HEK293 (cell line): Measurements from ENCODE around the gene SNRPD3.

Experiments
- CTCF ChIA-PET: fragments of 350-600 bp; formaldehyde crosslinking; extraction: SDS; loops from one replicate; lab custom pipeline; 2021; ENCODE audit warnings: antibody characterized with exemption; lab: Yijun Ruan, JAX
- POLR2A ChIA-PET: fragments of 300-600 bp; formaldehyde crosslinking; extraction: SDS; loops from one replicate; lab custom pipeline; 2020; ENCODE audit warnings: antibody characterized with exemption, inconsistent platforms; lab: Yijun Ruan, JAX
- H3K27ac ChIP-seq: fragments of 200-500 bp; sonication (Bioruptor generic); 2 replicates; pipeline ENCODE4 v1.5.1; 2014; ENCODE audit warnings: low read depth, low read length, control low read depth, inconsistent platforms; ENCODE audit errors: extremely low read depth
- H3K36me3 ChIP-seq, 2 experiments: fragments of 200-500 bp in 1 of 2; sonication (Bioruptor generic) in 1 of 2; 1 replicate in 1 of 2; 2 replicates in 1 of 2; pipeline ENCODE4 v1.5.1; 2014 to 2017; ENCODE audit warnings: inconsistent platforms in 2 of 2, low read length in 2 of 2; ENCODE audit not compliant: control insufficient read depth in 2 of 2, insufficient read depth in 1 of 2
- H3K4me1 ChIP-seq: fragments of 200-500 bp; sonication (Bioruptor generic); 2 replicates; pipeline ENCODE4 v1.5.1; 2014; ENCODE audit warnings: mild to moderate bottlenecking, low read length, inconsistent platforms; ENCODE audit not compliant: control insufficient read depth, insufficient read depth
- H3K4me3 ChIP-seq: 2 replicates; pipeline ENCODE4 v1.5.1; 2011; ENCODE audit warnings: low read depth, mild to moderate bottlenecking, control low read depth, low read length, moderate library complexity
- H3K9me3 ChIP-seq: fragments of 200-500 bp; sonication (Bioruptor generic); 2 replicates; pipeline ENCODE4 v1.5.1; 2014; ENCODE audit warnings: low read depth, low read length, inconsistent platforms; ENCODE audit not compliant: control insufficient read depth, insufficient read depth
- CTCF ChIP-seq: fragments of 450-650 bp; formaldehyde crosslinking; IDR thresholded peaks from 2 replicates; pipeline ENCODE4 v1.5.1; 2016; ENCODE audit warnings: missing biosample characterization, missing genetic modification characterization
- EGR2 ChIP-seq: fragments of 450-650 bp; formaldehyde crosslinking; IDR thresholded peaks from 2 replicates; pipeline ENCODE4 v1.5.1; 2016; ENCODE audit warnings: low read depth, missing biosample characterization, missing genetic modification characterization
- KLF16 ChIP-seq: fragments of 450-650 bp; formaldehyde crosslinking; IDR thresholded peaks from 2 replicates; pipeline ENCODE4 v1.5.1; 2017; ENCODE audit warnings: missing biosample characterization, missing genetic modification characterization
- PRDM10 ChIP-seq: fragments of 450-650 bp; formaldehyde crosslinking; IDR thresholded peaks from 2 replicates; pipeline ENCODE4 v1.5.1; 2016; ENCODE audit warnings: missing biosample characterization, missing genetic modification characterization
- ZBTB17 ChIP-seq: fragments of 450-650 bp; formaldehyde crosslinking; IDR thresholded peaks from 2 replicates; pipeline ENCODE4 v1.5.1; 2016; ENCODE audit warnings: missing biosample characterization, missing genetic modification characterization
- ZIC2 ChIP-seq: fragments of 450-650 bp; formaldehyde crosslinking; IDR thresholded peaks from 2 replicates; pipeline ENCODE4 v1.5.1; 2016; ENCODE audit warnings: missing biosample characterization, missing genetic modification characterization
- ZNF175 ChIP-seq: fragments of 450-650 bp; formaldehyde crosslinking; IDR thresholded peaks from 2 replicates; pipeline ENCODE4 v1.5.1; 2016; ENCODE audit warnings: missing biosample characterization, missing genetic modification characterization
- ZNF513 ChIP-seq: fragments of 450-650 bp; IDR thresholded peaks from 2 replicates; pipeline ENCODE4 v1.5.1; 2018; ENCODE audit warnings: missing biosample characterization, missing genetic modification characterization
- ZNF521 ChIP-seq: fragments of 450-650 bp; formaldehyde crosslinking; IDR thresholded peaks from 2 replicates; pipeline ENCODE4 v1.5.1; 2017; ENCODE audit warnings: missing biosample characterization, mild to moderate bottlenecking, missing genetic modification characterization
- ZNF600 ChIP-seq: fragments of 450-650 bp; formaldehyde crosslinking; IDR thresholded peaks from 2 replicates; pipeline ENCODE4 v1.5.1; 2016; ENCODE audit warnings: missing biosample characterization, missing genetic modification characterization
- ZNF654 ChIP-seq: fragments of 450-650 bp; formaldehyde crosslinking; IDR thresholded peaks from 2 replicates; pipeline ENCODE4 v1.5.1; 2016; ENCODE audit warnings: low read depth, missing biosample characterization, missing genetic modification characterization
- ZNF660 ChIP-seq: fragments of 450-650 bp; IDR thresholded peaks from 2 replicates; pipeline ENCODE4 v1.5.1; 2018; ENCODE audit warnings: missing biosample characterization, mild to moderate bottlenecking, missing genetic modification characterization
- TF ChIP-seq, protein P1 (sequence below): fragments of 450-650 bp; formaldehyde crosslinking; conservative IDR thresholded peaks from 2 replicates; pipeline ENCODE4 v1.5.1; 2016; ENCODE audit warnings: low read depth, missing biosample characterization, missing genetic modification characterization
- TF ChIP-seq, protein P2 (sequence below): fragments of 450-650 bp; formaldehyde crosslinking; IDR thresholded peaks from 2 replicates; pipeline ENCODE4 v1.5.1; 2016; ENCODE audit warnings: missing biosample characterization, missing genetic modification characterization

The SNRPD3 gene

DNA sequence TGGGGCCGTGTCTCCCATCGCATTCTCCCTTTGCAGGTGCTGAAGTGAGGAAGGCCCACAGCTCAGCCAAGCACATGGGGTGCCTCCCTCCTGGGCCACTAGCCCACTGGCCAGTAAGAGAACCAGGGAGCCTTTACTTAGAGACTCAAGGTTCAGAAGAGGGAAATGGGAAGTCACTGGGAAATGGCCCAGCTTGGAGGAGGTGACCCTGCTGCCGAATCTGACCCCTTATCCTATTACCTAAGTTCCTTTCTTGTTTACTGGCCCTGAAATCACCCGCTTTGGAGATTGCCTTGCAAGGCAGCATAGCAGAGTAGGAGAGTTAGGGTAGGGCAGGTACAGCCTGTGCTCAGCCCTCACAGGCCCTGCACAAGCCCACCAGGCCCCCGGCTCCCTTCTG is 36.3 kb upstream of the SNRPD3 start (continued):
- no peak for TF ChIP-seq ZNF175 (tag by site-specific recombination)
- TF ChIP-seq, protein P1, sequence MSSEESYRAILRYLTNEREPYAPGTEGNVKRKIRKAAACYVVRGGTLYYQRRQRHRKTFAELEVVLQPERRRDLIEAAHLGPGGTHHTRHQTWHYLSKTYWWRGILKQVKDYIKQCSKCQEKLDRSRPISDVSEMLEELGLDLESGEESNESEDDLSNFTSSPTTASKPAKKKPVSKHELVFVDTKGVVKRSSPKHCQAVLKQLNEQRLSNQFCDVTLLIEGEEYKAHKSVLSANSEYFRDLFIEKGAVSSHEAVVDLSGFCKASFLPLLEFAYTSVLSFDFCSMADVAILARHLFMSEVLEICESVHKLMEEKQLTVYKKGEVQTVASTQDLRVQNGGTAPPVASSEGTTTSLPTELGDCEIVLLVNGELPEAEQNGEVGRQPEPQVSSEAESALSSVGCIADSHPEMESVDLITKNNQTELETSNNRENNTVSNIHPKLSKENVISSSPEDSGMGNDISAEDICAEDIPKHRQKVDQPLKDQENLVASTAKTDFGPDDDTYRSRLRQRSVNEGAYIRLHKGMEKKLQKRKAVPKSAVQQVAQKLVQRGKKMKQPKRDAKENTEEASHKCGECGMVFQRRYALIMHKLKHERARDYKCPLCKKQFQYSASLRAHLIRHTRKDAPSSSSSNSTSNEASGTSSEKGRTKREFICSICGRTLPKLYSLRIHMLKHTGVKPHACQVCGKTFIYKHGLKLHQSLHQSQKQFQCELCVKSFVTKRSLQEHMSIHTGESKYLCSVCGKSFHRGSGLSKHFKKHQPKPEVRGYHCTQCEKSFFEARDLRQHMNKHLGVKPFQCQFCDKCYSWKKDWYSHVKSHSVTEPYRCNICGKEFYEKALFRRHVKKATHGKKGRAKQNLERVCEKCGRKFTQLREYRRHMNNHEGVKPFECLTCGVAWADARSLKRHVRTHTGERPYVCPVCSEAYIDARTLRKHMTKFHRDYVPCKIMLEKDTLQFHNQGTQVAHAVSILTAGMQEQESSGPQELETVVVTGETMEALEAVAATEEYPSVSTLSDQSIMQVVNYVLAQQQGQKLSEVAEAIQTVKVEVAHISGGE (tag by site-specific recombination) = no peak

DNA sequence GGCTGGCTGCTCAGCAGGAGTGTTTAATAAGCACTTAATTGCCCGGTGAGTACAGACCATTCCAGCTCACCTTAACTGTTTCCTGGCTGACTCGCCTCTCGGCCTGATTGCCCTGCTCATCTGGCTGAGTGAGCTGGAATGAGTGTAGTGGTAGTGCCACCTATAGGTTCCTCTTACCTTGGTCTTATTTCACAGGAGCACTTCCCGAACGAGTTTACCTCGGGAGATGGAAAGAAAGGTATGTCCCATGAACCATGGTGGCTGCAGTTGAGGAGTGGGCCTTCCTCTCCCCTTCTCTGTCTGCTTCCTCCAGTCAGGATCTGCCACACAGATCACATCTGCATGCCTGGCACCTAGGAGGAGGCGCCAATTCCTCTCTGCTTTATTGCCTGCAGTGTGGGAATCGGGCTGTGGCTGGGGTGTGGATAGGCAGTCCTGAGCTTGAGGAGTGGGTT is 34.0 kb upstream of the SNRPD3 start:
- Histone ChIP-seq H3K27ac (no peak overlapping the region), H3K4me3 (no peak overlapping the region), H3K4me1 (peaks cover 7% of the 10 kb centered on the region; the same call in 1 of the 2 replicates), H3K36me3 (no peaks in the 10 kb centered on the region), H3K9me3 (no peaks in the 10 kb centered on the region)
- POLR2A ChIA-PET = interaction anchor here (1.0 to 1.3 kb wide), 2 partner anchors 33 to 251 kb away, joined by 3 to 4 read pairs; partner anchors contain the start of genes GUCD1 and SPECC1L
- TF ChIP-seq ZBTB17 (tag by site-specific recombination) (peak; percentile 73), KLF16 (tag by site-specific recombination) (no peak), CTCF (tag by site-specific recombination) (peak; percentile 85), PRDM10 (peak; percentile 77), ZNF600 (tag by site-specific recombination) (peak; percentile 60), ZNF660 (tag by site-specific recombination) (peak; percentile 96), EGR2 (tag by site-specific recombination) (no peak), ZNF513 (tag by site-specific recombination) (no peak), ZNF521 (tag by site-specific recombination) (no peak), ZIC2 (0 out of 2 replicates have a peak, but pooled peaks have one; percentile 34), ZNF654 (tag by site-specific recombination) (peak; percentile 85)
- TF ChIP-seq, protein P2, sequence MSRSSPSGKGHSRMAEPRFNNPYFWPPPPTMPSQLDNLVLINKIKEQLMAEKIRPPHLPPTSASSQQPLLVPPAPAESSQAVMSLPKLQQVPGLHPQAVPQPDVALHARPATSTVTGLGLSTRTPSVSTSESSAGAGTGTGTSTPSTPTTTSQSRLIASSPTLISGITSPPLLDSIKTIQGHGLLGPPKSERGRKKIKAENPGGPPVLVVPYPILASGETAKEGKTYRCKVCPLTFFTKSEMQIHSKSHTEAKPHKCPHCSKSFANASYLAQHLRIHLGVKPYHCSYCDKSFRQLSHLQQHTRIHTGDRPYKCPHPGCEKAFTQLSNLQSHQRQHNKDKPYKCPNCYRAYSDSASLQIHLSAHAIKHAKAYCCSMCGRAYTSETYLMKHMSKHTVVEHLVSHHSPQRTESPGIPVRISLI (tag by site-specific recombination) = no peak
- CTCF ChIA-PET = interaction anchor here (0.6 to 4.6 kb wide), 31 partner anchors 8 to 1290 kb away, joined by 3 to 46 read pairs (median 4); no protein-coding TSS in a partner anchor
